Measurements from ENCODE around the gene FKBP4.

Gene FKBP4

DNA sequence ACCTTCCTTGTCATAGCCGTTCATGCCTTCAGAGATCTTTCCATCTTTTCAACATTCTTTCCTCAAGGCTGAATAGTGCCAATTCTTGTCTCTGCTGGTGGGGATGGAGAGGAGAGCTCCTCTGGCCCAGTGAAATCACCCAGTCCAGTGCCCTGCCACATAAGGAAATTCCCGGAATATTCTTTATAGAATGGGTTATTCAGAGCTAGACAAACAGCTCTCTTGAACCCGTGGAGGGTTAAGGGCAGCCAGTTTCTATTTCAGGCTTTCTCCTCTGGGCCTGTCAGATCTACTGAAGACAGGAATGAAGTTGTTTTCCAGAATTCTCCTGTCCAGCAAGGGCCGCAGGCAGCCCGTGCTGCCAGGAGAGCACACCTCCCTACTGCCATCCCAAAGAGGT lies 48.2 kb downstream of the FKBP4 start:
- Histone ChIP-seq H3K27ac (ENCODE audit: low read length) (no peak overlapping the region), H3K36me3 (replicated peaks; ENCODE audit: insufficient read depth, low read length) (no peaks in the 10 kb centered on the region), H3K9ac (ENCODE audit: low read length) (no peak overlapping the region), H3K27me3 (replicated peaks; ENCODE audit: insufficient read depth, low read length) (no peaks in the 10 kb centered on the region), H3K9me3 (replicated peaks; ENCODE audit: insufficient read depth, low read length) (no peaks in the 10 kb centered on the region), H3K4me3 (ENCODE audit: low read length) (no peak overlapping the region), H2AFZ (ENCODE audit: low read length) (no peak overlapping the region), H4K20me1 (ENCODE audit: insufficient read depth, low read length) (no peaks in the 10 kb centered on the region), H3K4me2 (ENCODE audit: low read depth, low read length) (no peak overlapping the region), H3K4me1 (ENCODE audit: low read length) (no peaks in the 10 kb centered on the region), H3K79me2 (ENCODE audit: low read length) (no peaks in the 10 kb centered on the region), H3K9me2 (replicated peaks; ENCODE audit: insufficient read depth, low read length) (no peaks in the 10 kb centered on the region), H3F3A (ENCODE audit: insufficient read depth, low read length) (no peaks in the 10 kb centered on the region)
- no peak for DNase-seq
- TF ChIP-seq EZH2phosphoT487 (IDR thresholded peaks at IDR 0.05; ENCODE audit: low read length), result no peak
- no peak for TF ChIP-seq CTCF (IDR thresholded peaks at IDR 0.05; ENCODE audit: low read length)
- no peak for TF ChIP-seq EZH2 (optimal IDR thresholded peaks at IDR 0.05; ENCODE audit: low read depth, low read length)

DNA sequence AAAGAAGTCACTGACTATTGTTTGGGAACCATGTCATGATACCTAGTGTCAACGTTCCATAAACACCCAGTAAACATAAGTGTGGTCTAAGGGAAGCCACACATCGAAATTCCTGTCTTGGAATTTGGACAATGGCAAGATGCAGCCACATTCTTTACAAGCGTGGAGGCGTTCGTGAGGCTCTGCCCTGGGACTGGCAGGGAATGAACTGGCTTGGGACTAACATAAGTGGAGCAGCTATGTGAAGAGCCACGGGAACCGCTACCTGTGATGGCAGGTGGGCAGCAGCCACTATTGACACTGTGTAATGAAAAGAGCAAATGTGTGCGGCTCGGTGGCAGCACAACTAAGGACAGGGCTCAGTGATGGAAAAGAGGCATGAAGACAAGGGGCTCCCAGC lies 50.0 kb downstream of the FKBP4 start:
- H3K4me1 ChIP-seq (ENCODE audit: low read length), result no peaks in the 10 kb centered on the region
- H3K4me2 ChIP-seq (ENCODE audit: low read depth, low read length), result no peak overlapping the region
- H3K27me3 ChIP-seq (replicated peaks; ENCODE audit: insufficient read depth, low read length), result no peaks in the 10 kb centered on the region
- H3K9me3 ChIP-seq (replicated peaks; ENCODE audit: insufficient read depth, low read length), result no peaks in the 10 kb centered on the region
- H3K36me3 ChIP-seq (replicated peaks; ENCODE audit: insufficient read depth, low read length), result no peaks in the 10 kb centered on the region
- no peaks in the 10 kb centered on the region for H4K20me1 ChIP-seq (ENCODE audit: insufficient read depth, low read length)
- no peak overlapping the region for H3K27ac ChIP-seq (ENCODE audit: low read length)
- H2AFZ ChIP-seq (ENCODE audit: low read length), result no peak overlapping the region
- H3K9ac ChIP-seq (ENCODE audit: low read length), result no peak overlapping the region
- H3K79me2 ChIP-seq (ENCODE audit: low read length), result no peaks in the 10 kb centered on the region
- no peak for DNase-seq
- no peaks in the 10 kb centered on the region for H3K9me2 ChIP-seq (replicated peaks; ENCODE audit: insufficient read depth, low read length)
- H3K4me3 ChIP-seq (ENCODE audit: low read length), result no peak overlapping the region
- no peaks in the 10 kb centered on the region for H3F3A ChIP-seq (ENCODE audit: insufficient read depth, low read length)
- TF ChIP-seq EZH2phosphoT487 (IDR thresholded peaks at IDR 0.05; ENCODE audit: low read length), result no peak
- TF ChIP-seq CTCF (IDR thresholded peaks at IDR 0.05; ENCODE audit: low read length), result no peak
- no peak for TF ChIP-seq EZH2 (optimal IDR thresholded peaks at IDR 0.05; ENCODE audit: low read depth, low read length)

DNA sequence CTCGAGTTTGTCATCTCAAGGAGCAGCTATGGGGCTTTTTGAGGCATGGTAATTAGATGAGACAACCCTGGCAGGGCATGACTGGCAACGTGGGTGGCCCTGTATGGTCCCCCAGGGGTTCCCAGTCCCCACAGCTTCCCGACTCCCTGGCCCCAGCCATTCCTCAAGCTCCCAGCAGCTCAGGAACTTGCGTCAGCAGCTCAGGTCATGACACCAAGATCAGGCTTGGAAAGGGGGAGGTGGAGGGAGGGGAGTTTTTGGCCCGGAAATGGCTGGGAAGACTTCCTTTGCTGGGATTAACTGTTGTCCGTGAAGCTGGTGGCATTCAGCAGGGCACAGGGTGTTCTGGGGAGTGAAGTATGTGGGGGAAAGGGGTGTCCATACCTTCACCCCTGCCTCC lies 50.5 kb downstream of the FKBP4 start:
- Histone ChIP-seq H3K4me3 (ENCODE audit: low read length) (no peak overlapping the region), H3K36me3 (replicated peaks; ENCODE audit: insufficient read depth, low read length) (no peaks in the 10 kb centered on the region), H3K27ac (ENCODE audit: low read length) (no peak overlapping the region), H3K79me2 (ENCODE audit: low read length) (no peaks in the 10 kb centered on the region), H3K4me2 (ENCODE audit: low read depth, low read length) (no peak overlapping the region), H4K20me1 (ENCODE audit: insufficient read depth, low read length) (no peaks in the 10 kb centered on the region), H3K9ac (ENCODE audit: low read length) (no peak overlapping the region), H3F3A (ENCODE audit: insufficient read depth, low read length) (no peaks in the 10 kb centered on the region), H3K9me2 (replicated peaks; ENCODE audit: insufficient read depth, low read length) (no peaks in the 10 kb centered on the region), H3K27me3 (replicated peaks; ENCODE audit: insufficient read depth, low read length) (no peaks in the 10 kb centered on the region), H2AFZ (ENCODE audit: low read length) (no peak overlapping the region), H3K4me1 (ENCODE audit: low read length) (no peaks in the 10 kb centered on the region), H3K9me3 (replicated peaks; ENCODE audit: insufficient read depth, low read length) (no peaks in the 10 kb centered on the region)
- TF ChIP-seq EZH2phosphoT487 (IDR thresholded peaks at IDR 0.05; ENCODE audit: low read length) (no peak), EZH2 (optimal IDR thresholded peaks at IDR 0.05; ENCODE audit: low read depth, low read length) (no peak), CTCF (IDR thresholded peaks at IDR 0.05; ENCODE audit: low read length) (no peak)
- no peak for DNase-seq
